Measurements from ENCODE around the gene OR2M2. TPM values are rescaled to one million over a fixed set of nuclear protein-coding genes. Genes with fewer than 3 reads are reported as not detected.

OR2M2 gene
- total RNA-seq, 3 donors from 2014 or later (not counting 1 experiment from before 2014, with no cell fraction given), result not detected

- no peak overlapping the region for H3K27ac Mint-ChIP-seq
- ATAC-seq (no peak), DNase-seq (no peak)
Observed at GRCh38 chr1:248183996-248184395, 9.4 kb downstream of the OR2M2 start.

GRCh38 chr1:248187363-248187762 is 12.7 kb downstream of the OR2M2 start:
- no peaks in the 10 kb centered on the region for H3K4me1 ChIP-seq (ENCODE audit: control insufficient read depth, insufficient read depth, low read length)
- TF ChIP-seq, protein P1, sequence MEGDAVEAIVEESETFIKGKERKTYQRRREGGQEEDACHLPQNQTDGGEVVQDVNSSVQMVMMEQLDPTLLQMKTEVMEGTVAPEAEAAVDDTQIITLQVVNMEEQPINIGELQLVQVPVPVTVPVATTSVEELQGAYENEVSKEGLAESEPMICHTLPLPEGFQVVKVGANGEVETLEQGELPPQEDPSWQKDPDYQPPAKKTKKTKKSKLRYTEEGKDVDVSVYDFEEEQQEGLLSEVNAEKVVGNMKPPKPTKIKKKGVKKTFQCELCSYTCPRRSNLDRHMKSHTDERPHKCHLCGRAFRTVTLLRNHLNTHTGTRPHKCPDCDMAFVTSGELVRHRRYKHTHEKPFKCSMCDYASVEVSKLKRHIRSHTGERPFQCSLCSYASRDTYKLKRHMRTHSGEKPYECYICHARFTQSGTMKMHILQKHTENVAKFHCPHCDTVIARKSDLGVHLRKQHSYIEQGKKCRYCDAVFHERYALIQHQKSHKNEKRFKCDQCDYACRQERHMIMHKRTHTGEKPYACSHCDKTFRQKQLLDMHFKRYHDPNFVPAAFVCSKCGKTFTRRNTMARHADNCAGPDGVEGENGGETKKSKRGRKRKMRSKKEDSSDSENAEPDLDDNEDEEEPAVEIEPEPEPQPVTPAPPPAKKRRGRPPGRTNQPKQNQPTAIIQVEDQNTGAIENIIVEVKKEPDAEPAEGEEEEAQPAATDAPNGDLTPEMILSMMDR (IDR thresholded peaks at IDR 0.05), result no peak
- ATAC-seq, result no peak
- 58% methylated on average over 2 of the region's 3 CpGs for WGBS (ENCODE audit: insufficient coverage)
- H3K4me3 ChIP-seq (ENCODE audit: low read length), result no peak overlapping the region
- no peak for DNase-seq
- H3K27ac ChIP-seq (ENCODE audit: low read length), result no peak overlapping the region
- Mint-ChIP-seq H3K4me3 (no peak overlapping the region), H3K4me1 (no peaks in the 10 kb centered on the region), H3K27me3 (ENCODE audit: low read depth in 2 of 2) (no peaks in the 10 kb centered on the region), H3K36me3 (no peaks in the 10 kb centered on the region), H3K27ac (no peak overlapping the region), H3K9me3 (peaks cover 13 to 17% of the 10 kb centered on the region in 2 donors)
- H3K9me3 ChIP-seq (ENCODE audit: control insufficient read depth, insufficient read depth, low read length), result no peaks in the 10 kb centered on the region
- H3K27me3 ChIP-seq (ENCODE audit: control insufficient read depth, insufficient read depth, low read length), result no peaks in the 10 kb centered on the region
- H3K36me3 ChIP-seq (ENCODE audit: control insufficient read depth, insufficient read depth, low read length), result no peaks in the 10 kb centered on the region
- intact Hi-C loops (cut with micrococcal nuclease), result no loop called here

More at GRCh38 chr1:248183996-248184395, 9.4 kb downstream of the OR2M2 start:
- peaks cover 11 to 18% of the 10 kb centered on the region in 2 donors for H3K9me3 Mint-ChIP-seq
- no peaks in the 10 kb centered on the region for H3K27me3 ChIP-seq (ENCODE audit: control insufficient read depth, insufficient read depth, low read length)
- H3K36me3 ChIP-seq (ENCODE audit: control insufficient read depth, insufficient read depth, low read length), result no peaks in the 10 kb centered on the region
- no peaks in the 10 kb centered on the region for H3K36me3 Mint-ChIP-seq
- H3K9me3 ChIP-seq (ENCODE audit: control insufficient read depth, insufficient read depth, low read length), result no peaks in the 10 kb centered on the region
- 74% methylated on average over 6 of the region's 7 CpGs for WGBS (ENCODE audit: insufficient coverage)
- no peaks in the 10 kb centered on the region for H3K27me3 Mint-ChIP-seq (ENCODE audit: low read depth in 2 of 2)
- H3K4me3 Mint-ChIP-seq, result no peak overlapping the region
- intact Hi-C loops (cut with micrococcal nuclease), result no loop called here
- TF ChIP-seq, protein P1 (IDR thresholded peaks at IDR 0.05), result no peak
- no peak overlapping the region for H3K4me3 ChIP-seq (ENCODE audit: low read length)
- H3K4me1 Mint-ChIP-seq, result no peaks in the 10 kb centered on the region
- no peaks in the 10 kb centered on the region for H3K4me1 ChIP-seq (ENCODE audit: control insufficient read depth, insufficient read depth, low read length)
- H3K27ac ChIP-seq (ENCODE audit: low read length), result no peak overlapping the region

- H3K4me1 ChIP-seq (ENCODE audit: control insufficient read depth, insufficient read depth, low read length), result no peaks in the 10 kb centered on the region
- Mint-ChIP-seq H3K27ac (no peak overlapping the region), H3K4me3 (no peak overlapping the region), H3K27me3 (ENCODE audit: low read depth in 2 of 2) (no peaks in the 10 kb centered on the region), H3K36me3 (no peaks in the 10 kb centered on the region), H3K4me1 (no peaks in the 10 kb centered on the region), H3K9me3 (peaks cover 11 to 13% of the 10 kb centered on the region in 2 donors)
- DNase-seq (no peak), ATAC-seq (no peak)
- H3K36me3 ChIP-seq (ENCODE audit: control insufficient read depth, insufficient read depth, low read length), result no peaks in the 10 kb centered on the region
- H3K27me3 ChIP-seq (ENCODE audit: control insufficient read depth, insufficient read depth, low read length), result no peaks in the 10 kb centered on the region
- 73% methylated on average over 11 of the region's 11 CpGs for WGBS (ENCODE audit: insufficient coverage)
- intact Hi-C loops (cut with micrococcal nuclease), result no loop called here
- no peak overlapping the region for H3K27ac ChIP-seq (ENCODE audit: low read length)
- TF ChIP-seq, protein P1 (IDR thresholded peaks at IDR 0.05), result no peak
- H3K9me3 ChIP-seq (ENCODE audit: control insufficient read depth, insufficient read depth, low read length), result no peaks in the 10 kb centered on the region
- H3K4me3 ChIP-seq (ENCODE audit: low read length), result no peak overlapping the region
Observed at GRCh38 chr1:248189026-248189425, 14.4 kb downstream of the OR2M2 start.

- H3K27ac Mint-ChIP-seq, result no peak overlapping the region
- intact Hi-C loops (cut with micrococcal nuclease), result no loop called here
- TF ChIP-seq, protein P1 (IDR thresholded peaks at IDR 0.05), result no peak
- Histone ChIP-seq H3K27me3 (ENCODE audit: control insufficient read depth, insufficient read depth, low read length) (no peaks in the 10 kb centered on the region), H3K9me3 (ENCODE audit: control insufficient read depth, insufficient read depth, low read length) (no peaks in the 10 kb centered on the region), H3K4me1 (ENCODE audit: control insufficient read depth, insufficient read depth, low read length) (no peaks in the 10 kb centered on the region), H3K27ac (ENCODE audit: low read length) (no peak overlapping the region), H3K4me3 (ENCODE audit: low read length) (no peak overlapping the region), H3K36me3 (ENCODE audit: control insufficient read depth, insufficient read depth, low read length) (no peaks in the 10 kb centered on the region)
- DNase-seq (no peak), ATAC-seq (no peak)
- no peaks in the 10 kb centered on the region for H3K4me1 Mint-ChIP-seq
- peaks cover 9 to 10% of the 10 kb centered on the region in 2 donors for H3K9me3 Mint-ChIP-seq
- no peak overlapping the region for H3K4me3 Mint-ChIP-seq
- no peaks in the 10 kb centered on the region for H3K36me3 Mint-ChIP-seq
- 38% methylated on average over 1 of the region's 1 CpG for WGBS (ENCODE audit: insufficient coverage)
- no peaks in the 10 kb centered on the region for H3K27me3 Mint-ChIP-seq (ENCODE audit: low read depth in 2 of 2)
Observed at GRCh38 chr1:248194117-248194516, 19.5 kb downstream of the OR2M2 start.
